Middle frontal gyrus (tissue), 1 donor: Measurements from ENCODE around the gene TSPAN16.
"Not testable (repeated sequence)": the region's sequence is repeated elsewhere in the genome, so short reads cannot be mapped to it uniquely, and the experiment has no call there.

Experiments used
- DNase-seq: peaks from one replicate; pipeline ENCODE4 v3.0.0-alpha.2; 2015; ENCODE audit warnings: low spot score; ENCODE audit errors: extremely low spot score

The TSPAN16 gene

DNA sequence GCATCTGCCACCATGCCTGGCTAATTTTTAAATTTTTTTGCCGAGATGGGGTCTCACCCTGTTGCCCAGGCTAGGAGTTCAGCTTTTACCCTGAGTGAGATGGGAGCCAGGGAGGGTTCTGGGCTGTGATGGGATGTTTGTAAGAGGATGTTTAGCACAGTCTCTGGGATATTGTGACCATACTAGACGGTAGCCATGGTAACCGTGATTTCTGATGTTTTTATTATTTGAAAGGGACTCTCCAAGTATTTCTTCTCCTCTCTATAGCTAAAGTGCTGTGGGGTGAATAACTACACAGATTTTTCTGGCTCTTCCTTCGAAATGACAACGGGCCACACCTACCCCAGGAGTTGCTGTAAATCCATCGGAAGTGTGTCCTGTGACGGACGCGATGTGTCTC lies 10.4 kb downstream of the TSPAN16 start:
- DNase-seq, result no peak

DNA sequence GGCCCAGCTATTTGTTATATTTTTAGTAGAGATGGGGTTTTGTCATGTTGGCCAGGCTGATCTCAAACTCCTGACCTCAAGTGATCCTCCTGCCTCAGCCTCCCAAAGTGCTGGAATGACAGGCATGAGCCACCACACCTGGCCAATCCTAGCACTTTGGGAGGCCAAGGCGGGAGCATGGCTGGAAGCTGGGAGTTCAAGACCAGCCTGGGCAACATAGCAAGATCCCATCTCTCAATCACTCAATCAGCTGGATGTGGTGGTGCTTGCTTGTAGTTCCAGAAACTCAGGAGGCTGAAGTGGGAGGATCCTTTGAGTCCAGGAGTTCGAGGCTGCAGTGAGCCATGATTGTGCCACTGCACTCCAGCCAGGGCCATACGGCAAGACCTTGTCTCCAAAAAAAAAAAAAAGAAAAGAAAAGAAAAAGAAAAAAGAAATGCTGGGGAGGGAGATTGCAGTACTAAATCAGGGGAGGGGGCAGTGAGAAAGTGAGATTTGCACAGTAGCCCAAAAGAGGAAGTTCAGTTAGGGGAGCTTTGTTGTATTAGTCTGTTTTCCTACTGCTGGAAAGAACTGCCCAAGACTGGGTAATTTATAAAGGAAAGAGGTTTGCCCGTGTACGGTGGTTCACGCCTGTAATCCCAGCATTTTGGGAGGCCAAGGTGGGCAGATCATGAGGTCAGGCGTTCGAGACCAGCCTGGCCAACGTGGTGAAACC lies 24.5 kb downstream of the TSPAN16 start:
- not testable (repeated sequence) for DNase-seq

DNA sequence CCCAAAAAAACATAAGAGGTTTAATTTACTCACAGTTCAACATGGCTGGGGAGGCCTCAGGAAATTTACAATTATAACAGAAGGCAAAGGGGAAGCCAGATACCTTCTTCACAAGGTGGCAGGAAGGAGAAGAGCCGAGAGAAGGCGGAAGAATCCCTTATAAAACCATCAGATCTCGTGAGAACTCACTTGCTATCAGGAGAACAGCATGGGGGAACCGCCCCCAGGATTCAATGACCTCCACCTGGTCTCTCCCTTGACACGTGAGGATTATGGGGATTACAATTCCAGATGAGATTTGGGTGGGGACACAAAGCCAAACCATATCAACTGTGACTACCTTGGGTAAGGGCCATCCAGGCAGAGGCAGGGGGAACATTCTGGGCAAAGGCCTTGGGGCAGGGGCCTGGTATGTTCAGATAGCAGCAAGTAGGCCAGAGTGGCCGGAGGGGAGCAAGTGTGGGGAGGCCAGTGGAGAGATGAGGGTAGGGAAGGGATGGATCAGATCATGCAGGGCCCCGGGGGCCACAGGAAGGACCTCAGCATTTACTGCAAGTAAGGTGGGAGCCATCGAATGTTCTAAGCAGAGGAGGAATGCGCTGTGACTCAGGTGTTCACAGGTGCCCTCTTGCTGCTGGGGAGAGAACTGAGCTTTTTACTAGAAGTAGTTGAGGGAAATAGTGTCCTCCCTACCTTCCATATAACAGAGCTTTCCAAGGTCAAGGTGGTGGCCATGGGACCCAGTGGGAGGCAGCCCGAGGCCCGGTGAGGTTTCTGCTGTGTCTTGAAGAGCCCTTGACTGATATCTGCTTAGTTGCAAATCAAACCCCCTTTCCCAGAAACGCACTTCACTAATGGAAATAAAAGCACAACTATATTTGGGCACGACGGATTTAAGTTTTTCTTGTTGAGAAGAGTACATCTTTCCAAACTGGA lies 25.5 kb downstream of the TSPAN16 start:
- no peak for DNase-seq

DNA sequence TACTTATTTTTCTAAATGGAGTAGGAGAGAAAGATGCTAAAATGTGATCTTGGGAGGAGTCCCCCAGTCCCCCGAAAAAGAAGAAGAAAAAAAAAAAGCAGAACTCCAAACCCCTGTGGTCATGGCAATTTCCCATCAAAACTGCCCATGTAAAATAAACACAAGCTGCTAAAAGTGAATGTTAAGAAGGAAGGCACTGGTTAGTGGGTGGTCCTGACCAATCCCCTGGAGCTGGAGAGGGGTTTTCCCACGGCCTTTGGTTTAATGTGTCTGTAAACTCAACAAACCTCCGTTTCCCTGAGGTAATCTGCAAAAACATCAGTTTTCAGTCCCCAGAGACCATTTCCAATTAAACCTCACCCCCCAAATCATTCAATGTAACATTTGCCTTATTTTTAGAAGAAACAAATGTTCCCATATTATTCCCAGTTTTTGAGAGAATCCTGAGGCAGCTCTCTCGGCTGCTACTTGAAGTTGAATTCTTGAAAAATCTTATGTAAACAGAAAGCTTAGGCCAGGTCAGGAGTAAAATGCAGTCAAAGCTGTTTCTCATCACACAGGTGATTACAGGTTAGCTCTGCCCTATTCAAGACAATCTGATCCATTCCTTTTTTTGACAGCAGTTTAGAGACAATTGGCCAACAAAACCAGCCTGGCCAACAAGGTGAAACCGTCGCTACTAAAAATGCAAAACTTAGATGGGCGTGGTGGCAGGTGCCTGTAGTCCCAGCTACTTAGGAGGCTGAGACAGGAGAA lies 26.5 kb downstream of the TSPAN16 start:
- DNase-seq, result no peak

DNA sequence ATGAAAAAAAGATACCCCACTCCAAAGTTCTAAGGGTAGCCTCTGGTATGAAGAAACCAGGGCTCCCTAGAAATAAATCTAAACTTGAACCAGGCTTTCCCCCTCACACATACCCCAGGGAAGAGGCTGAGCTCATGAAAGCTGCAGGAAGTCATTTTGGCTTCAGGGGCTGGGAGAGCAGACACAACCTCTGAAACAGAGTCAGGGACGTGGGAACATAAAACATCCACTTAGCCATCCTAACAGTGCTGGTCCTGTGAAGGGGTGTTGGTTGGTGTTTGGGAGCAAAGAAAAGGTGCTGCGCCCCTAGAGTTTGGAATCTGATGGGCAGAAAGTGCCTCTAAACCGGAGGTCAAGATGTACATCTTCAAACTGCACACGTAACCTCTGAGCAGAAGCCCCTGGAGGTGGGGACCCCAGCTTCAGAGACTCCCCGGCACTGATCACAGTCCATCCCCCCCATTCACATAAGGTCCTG lies 27.7 kb downstream of the TSPAN16 start:
- no peak for DNase-seq

DNA sequence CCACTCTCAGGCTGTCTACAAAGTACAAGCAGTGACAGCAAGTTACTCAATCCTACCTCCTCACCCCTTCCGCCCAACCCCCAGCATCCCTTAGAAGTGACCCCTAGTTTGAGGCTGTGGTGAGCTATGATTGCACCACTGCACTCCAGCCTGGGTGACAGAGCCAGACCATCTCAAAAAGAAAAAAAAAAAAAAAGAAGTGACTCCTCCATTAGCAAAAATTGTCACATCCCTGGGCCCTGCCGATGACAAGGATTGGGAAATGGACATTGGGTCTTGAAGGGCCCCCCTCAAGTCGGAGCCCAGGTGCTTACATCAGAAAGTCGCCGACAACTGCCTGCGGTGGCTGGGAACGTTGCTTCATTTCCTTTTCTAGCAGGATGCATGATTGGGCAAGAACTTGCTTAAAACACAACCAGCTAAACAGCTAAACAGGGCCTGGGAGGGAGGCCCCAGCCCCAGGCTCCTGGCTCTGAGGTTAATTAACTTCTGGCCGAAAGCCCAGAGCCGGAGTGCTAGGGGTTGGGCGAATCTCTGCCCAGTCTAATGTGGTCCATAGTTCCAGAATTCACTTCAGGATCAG lies 28.2 kb downstream of the TSPAN16 start:
- DNase-seq, result peak; percentile 38

DNA sequence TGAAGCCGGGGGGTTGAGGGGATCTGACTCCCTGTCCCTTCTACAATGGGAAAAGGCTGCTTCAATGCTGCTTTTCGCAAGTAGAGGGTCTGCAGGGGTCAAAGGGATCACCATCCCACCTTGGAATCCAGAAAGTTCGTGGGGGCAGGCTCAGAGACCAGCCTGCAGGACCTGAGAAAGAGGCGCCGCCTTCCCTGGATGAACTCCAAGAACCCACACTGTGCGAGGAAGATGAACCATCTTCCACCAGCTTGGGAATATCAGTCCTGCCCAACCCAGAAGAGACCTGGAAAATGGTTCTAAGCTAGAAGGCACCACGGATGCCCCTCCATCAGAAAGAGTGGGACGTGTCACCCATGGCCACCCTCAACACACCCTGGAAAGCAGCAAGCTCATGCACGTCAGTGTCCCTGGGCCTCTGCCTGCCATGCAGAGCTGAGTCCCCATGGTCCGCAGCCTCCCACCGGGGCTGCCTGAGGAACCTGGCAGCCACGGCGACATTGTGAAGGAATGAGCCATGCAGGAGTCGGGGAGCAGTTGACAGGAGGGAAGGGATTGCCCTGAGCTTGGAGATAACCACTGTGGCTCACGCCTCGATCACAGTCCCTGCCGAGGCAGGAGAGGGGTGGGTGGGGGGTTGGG lies 28.9 kb downstream of the TSPAN16 start:
- no peak for DNase-seq

DNA sequence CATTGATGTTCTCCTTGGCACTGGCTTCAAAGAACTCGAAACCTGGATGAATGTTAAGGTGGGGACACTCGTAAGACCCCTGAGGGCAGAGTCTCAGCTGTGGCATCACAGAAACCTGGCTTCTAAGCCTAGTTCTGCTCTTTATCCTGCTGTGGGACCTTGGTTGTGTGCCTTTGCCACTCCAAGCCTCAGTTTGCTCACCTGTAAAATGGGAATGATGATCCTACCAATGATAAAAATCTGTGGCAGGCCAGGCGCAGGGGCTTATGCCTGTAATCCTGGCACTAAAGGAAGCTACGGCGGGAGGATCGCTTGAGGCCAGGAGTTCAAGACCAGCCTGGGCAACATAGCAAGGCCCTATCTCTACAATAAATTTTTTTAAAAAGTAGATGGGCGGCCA lies 29.6 kb downstream of the TSPAN16 start:
- no peak for DNase-seq

DNA sequence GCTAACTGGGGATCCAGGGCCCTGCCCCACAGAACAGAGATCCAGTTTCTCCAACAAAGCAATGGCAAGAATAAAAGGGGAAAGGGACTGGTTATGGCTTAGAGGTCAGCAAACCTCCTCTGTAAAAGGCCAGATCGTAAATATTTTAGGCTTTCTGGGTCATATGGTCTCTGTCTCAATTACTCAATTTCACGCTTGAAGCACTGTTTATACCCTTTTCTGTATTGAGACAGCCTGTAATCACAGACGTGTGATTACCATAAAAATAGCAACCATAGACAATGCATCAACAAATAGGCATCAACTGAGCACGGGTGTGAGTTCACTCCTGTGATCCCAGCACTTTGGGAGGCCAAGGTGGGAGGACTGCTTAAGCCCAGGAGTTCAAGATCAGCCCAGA lies 34.2 kb downstream of the TSPAN16 start:
- DNase-seq, result no peak

DNA sequence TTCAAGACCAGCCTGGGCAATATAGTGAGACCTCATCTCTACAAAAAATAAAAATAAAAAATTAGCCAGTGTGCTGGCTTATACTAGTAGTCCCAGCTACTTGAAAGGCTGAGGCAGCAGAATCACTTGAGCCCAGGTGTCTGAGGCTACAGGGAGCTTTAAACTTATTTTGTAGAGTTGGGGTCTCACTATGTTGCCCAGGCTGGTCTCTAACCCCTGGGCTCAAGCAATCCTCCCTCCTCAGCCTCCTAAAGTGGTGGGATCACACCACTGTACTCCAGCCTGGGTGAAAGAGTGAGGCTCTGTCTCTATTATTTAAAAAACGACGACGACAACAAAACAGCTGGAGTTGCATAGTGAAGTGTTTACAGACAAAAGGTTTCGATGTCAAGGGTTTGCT lies 35.5 kb downstream of the TSPAN16 start:
- DNase-seq, result no peak

DNA sequence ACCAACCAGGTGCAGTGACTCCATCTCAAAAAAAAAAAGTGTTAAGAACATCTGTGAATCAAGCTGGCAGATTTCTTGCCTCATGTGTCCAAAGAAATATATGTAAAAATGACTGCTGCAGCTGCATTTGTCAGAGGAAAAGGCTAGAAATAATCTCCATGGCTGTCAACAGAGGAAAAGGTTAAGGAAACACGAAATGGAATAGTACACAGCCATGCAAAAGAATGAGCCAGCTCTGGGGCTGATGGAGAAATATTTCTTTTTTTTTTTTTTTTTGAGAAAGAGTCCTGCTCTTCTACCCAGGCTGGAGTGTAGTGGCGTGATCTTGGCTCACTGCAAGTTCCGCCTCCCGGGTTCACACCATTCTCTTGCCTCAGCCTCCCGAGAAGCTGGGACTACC lies 36.9 kb downstream of the TSPAN16 start:
- DNase-seq, result no peak

DNA sequence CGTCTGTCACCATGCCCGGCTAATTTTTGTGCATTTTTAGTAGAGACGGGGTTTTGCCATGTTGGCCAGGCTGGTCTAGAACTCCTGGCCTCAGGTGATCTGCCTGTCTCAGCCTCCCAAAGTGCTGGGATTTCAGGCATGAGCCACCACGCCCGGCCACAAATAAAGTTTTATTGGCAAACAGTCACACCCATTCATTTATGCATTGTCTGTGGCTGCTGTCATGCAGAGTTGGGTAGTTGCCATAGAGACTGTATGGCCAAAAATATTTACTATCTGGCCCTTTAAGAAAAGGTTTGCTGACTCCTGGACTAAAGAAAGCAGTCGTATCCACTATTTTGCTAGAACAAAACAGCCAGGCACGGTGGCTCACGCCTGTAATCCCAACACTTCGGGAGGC lies 37.9 kb downstream of the TSPAN16 start:
- not testable (repeated sequence) for DNase-seq

DNA sequence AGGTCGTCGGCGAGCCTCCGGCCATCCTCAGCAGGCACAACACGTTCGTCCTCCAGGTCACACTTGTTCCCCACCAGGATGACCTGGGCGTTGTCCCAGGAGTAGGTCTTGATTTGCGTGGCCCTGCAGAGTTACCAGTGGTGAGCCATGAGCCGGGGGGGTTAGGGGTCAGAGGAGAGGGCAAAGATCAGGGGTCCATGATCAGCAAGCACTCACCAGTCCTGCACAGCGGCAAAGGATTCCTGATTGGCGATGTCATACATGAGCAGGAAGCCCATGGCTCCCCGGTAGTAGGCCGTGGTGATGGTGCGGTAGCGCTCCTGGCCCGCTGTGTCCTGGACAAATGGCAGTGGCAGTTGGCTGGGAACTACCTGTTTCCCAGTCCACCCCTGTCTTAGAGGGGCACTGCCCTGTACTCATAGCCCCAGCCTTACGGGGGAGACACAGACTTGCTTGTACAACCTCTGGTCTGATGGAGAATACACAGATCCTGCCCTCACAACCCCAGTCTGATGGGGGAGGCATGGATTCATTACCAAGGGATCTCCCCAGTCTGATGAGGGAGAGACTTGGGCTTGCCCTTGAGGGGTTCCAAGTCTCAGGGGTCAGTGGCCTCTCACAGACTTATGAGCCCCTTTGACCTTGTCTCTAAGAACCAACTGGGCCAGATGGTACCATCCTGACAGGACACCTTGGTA lies 39.6 kb downstream of the TSPAN16 start:
- no peak for DNase-seq

DNA sequence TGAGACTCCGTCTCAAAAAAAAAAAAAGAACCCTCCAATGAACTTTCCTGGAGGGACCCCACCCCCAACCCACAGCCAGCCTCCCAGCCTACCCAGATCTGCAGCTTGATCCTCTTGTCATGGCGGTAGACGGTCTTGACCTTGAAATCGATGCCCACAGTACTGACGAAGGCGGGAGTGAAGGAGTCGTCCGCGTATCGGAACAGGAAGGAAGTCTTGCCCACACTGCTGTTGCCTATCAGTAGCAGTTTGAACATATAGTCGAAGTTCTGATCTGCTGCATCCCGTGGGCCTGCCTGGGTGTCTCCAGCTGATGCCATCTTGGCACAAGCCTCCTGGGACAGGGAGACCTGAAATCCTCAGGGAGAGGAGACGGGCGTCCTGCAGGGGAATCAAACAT lies 41.1 kb downstream of the TSPAN16 start:
- no peak for DNase-seq

DNA sequence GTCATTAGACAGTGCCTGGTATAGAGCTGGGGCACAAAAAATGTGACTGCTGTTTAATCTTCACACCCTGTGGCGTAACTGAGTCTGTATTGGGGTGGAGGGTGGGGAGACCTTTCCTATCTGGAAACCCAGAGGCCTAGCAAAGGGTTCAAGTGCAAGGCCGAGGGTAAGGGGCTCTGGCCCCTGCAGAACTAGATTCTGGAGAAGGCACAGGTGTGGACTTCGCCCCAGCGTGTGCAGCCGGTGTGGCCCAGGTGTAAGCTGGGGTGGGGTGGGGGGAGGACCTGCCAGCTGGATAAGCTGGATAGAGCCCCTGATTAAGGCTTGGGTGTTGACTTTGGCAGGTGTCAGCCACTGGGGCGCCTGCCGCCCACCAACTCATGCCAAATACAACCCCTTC lies 42.2 kb downstream of the TSPAN16 start:
- DNase-seq, result no peak

DNA sequence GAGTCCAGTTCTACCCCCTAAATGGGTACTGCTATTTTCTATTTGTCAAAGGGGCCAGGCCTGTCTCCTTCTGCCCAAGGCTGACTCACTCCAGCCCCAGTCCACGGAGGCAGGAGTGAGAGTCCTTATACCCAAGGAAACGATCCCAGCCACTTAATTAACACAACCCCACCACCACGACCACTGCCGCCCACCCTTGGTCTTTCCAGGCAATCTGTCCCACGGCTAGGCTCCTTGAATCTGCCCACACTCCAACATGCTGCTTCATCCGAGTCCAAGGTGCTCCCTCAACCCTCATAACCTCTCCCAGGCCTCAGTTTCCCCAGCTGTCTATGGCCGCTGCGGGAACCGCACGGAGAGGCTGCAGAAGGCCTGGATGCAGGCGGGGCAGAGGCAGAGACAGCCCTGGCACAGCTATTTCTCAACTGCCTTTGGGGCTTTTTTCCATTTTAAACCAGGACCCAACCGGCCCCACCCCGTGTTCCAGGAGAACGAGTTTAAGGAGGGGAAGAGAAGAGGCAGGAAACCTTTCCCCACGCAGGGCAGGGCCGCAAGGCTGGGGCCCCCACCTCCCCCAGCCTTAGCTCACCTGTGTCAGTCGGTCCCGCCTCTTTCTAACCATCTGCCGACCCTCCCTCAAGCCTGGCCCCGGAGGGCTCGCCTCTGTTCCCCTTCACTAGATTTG lies 42.8 kb downstream of the TSPAN16 start:
- DNase-seq, result no peak

DNA sequence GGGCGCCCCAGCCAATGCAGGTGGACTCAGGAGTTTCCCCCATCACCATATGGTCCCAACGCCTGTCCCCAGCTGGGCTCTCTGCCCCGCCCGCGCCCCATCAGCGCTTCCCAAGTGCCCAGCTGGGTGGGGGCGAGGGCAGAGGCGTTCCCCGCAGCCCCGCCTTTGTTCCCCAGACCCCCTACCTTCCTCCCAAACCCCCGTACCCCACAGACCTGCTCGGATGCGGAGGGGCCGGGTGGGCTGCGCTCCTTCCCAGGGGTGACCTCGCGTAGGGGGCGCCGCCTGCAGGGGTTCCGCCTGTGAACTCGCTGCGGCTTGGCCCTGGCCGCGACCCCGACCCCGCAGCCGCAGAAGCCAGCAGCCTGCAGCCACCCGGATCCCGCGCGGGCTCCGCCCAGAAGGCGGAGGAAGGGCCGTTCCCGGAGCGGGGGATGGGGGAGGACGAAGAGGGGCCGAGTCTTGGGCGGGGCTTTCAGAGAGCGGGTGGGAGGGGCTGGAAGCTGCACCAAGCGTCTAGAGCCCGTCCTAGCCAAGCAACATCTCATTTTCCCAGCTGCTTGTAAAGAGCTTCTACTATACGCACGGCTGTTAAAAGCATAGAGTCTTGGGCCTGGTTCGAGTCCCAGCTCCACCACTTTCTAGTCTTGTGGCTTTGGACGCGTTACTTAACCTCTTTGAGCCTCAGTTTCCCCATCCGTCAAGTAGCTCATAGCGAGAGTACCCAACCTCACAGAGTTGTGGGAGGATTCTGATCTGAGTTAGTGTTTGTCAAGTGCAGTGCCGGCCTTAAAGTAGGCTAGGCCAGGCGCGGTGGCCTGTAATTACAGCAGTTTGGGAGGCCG lies 43.5 kb downstream of the TSPAN16 start, which contains the start of gene RAB3D:
Gene RAB3D (minus strand): TSS at position 404 of the 845 bp plus-strand sequence. CDS start 2,258 bp downstream, outside the sequence.
- peak; percentile 73 for DNase-seq

DNA sequence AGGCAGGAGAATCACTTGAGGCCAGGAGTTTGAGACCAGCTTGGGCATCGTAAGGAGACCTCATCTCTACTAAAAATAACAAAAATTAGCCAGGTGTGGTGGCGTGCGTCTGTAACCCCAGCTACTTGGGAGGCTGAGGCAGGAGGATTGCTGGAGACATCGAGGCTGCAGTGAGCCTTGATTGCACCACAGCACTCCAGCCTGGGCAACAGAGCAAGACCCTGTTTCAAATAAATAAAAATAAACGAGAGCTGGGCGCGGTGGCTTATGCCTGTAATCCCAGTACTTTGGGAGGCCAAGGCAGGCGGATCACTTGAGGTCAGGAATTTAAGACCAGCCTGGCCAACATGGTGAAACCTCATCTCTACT lies 44.1 kb downstream of the TSPAN16 start:
- not testable (repeated sequence) for DNase-seq

DNA sequence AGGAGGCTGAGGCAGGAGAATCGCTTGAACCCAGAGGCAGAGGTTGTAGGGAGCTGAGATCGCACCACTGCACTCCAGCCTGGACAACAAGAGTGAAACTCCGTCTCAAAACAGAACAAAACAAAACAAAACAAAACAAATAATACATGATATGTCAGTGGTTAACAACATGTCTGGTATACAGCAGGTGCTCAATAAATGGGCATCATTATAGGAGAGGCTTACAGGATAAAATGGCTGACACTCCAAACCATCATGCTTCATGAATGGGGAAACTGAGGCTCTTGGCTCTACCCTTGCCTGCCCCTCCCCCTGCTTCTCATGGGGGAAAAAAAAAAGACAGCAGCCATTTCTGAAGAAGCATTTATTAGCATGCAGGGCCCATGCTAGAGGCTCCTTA lies 46.5 kb downstream of the TSPAN16 start:
- DNase-seq, result no peak
